DOHH2 (cell line): ENCODE results near the gene HK1.
"Not testable (repeated sequence)": the region's sequence is repeated elsewhere in the genome, so short reads cannot be mapped to it uniquely, and the experiment has no call there.

ENCODE experiments used
- H3F3A ChIP-seq: fragments of 200-600 bp; sonication (generic), shearing (Covaris generic); 2 replicates; pipeline ENCODE4 v1.6.0; 2016; ENCODE audit warnings: antibody characterized with exemption, mild to moderate bottlenecking; ENCODE audit not compliant: control insufficient read depth, insufficient read depth
- H3K27ac ChIP-seq: fragments of 200-600 bp; sonication (generic); 2 replicates; pipeline ENCODE4 v1.5.1; 2014; ENCODE audit warnings: low read depth, mild to moderate bottlenecking, low read length, moderate library complexity
- H3K27me3 ChIP-seq: fragments of 200-600 bp; sonication (generic); 2 replicates; pipeline ENCODE4 v1.6.1; 2014; ENCODE audit warnings: mild to moderate bottlenecking, low read length, mixed read lengths; ENCODE audit not compliant: control insufficient read depth
- H3K36me3 ChIP-seq: fragments of 200-600 bp; sonication (generic); 2 replicates; pipeline ENCODE4 v1.6.1; 2014; ENCODE audit warnings: mild to moderate bottlenecking, low read length, moderate library complexity, mixed read lengths; ENCODE audit not compliant: control insufficient read depth
- H3K4me1 ChIP-seq: fragments of 200-600 bp; sonication (generic); 2 replicates; pipeline ENCODE4 v1.6.1; 2014; ENCODE audit warnings: mild to moderate bottlenecking, low read length, mixed read lengths; ENCODE audit not compliant: control insufficient read depth
- H3K4me2 ChIP-seq: fragments of 200-600 bp; sonication (generic); 2 replicates; pipeline ENCODE4 v1.6.0; 2014; ENCODE audit warnings: mild to moderate bottlenecking, low read length, moderate library complexity
- H3K4me3 ChIP-seq: fragments of 200-600 bp; sonication (generic); 2 replicates; pipeline ENCODE4 v1.5.1; 2014; ENCODE audit warnings: mild to moderate bottlenecking, low read length, mixed read lengths
- H3K79me2 ChIP-seq: fragments of 200-600 bp; sonication (generic); 2 replicates; pipeline ENCODE4 v1.6.1; 2014; ENCODE audit warnings: mild to moderate bottlenecking, low read length, mixed read lengths; ENCODE audit not compliant: control insufficient read depth
- H3K9me2 ChIP-seq: fragments of 200-600 bp; sonication (generic); replicated peaks from 2 replicates; pipeline ENCODE4 v1.6.1; 2014; ENCODE audit warnings: mild to moderate bottlenecking, low read length, mixed read lengths; ENCODE audit not compliant: control insufficient read depth
- H3K9me3 ChIP-seq: fragments of 200-600 bp; sonication (generic); 2 replicates; pipeline ENCODE4 v1.6.1; 2014; ENCODE audit warnings: antibody characterized with exemption, low read length, mixed read lengths; ENCODE audit not compliant: control insufficient read depth, insufficient read depth
- H4K20me1 ChIP-seq: fragments of 200-600 bp; sonication (generic); 2 replicates; pipeline ENCODE4 v1.6.0; 2014; ENCODE audit warnings: low read depth, mild to moderate bottlenecking, antibody characterized with exemption, low read length, moderate library complexity; ENCODE audit not compliant: control insufficient read depth, insufficient read depth
- CTCF ChIP-seq: fragments of 200-600 bp; sonication (generic); IDR thresholded peaks from one replicate; pipeline ENCODE4 v1.5.1; 2014; ENCODE audit warnings: antibody characterized with exemption, mild to moderate bottlenecking, low read depth, low read length; ENCODE audit not compliant: poor library complexity, severe bottlenecking
- EZH2phosphoT487 ChIP-seq: fragments of 200-600 bp; sonication (generic); IDR thresholded peaks from 2 replicates; pipeline ENCODE4 v1.6.1; 2017; ENCODE audit warnings: borderline replicate concordance, mild to moderate bottlenecking, antibody characterized with exemption, low read length, moderate library complexity, mixed read lengths

HK1 gene

GRCh38 chr10:69327463-69328379 is 49.4 kb downstream of the HK1 start:
- Histone ChIP-seq H3K9me3 (no peaks in the 10 kb centered on the region), H3K27me3 (no peaks in the 10 kb centered on the region), H3K4me3 (peak overlapping the region; percentile 64), H3K4me2 (peak overlapping the region; percentile 74), H3K4me1 (peaks cover 30% of the 10 kb centered on the region), H3K36me3 (peaks cover 8% of the 10 kb centered on the region; the same call in 1 of the 2 replicates), H4K20me1 (no peaks in the 10 kb centered on the region), H3K79me2 (peaks cover 96% of the 10 kb centered on the region), H3K9me2 (no peaks in the 10 kb centered on the region), H3K27ac (peak overlapping the region; percentile 45), H3F3A (peaks cover 5% of the 10 kb centered on the region; the same call in 1 of the 2 replicates)
- no peak for TF ChIP-seq EZH2phosphoT487
- no peak for TF ChIP-seq CTCF

- peaks cover 8% of the 10 kb centered on the region; the same call in 1 of the 2 replicates for H3K36me3 ChIP-seq
- peaks cover 5% of the 10 kb centered on the region; the same call in 1 of the 2 replicates for H3F3A ChIP-seq
- peak overlapping the region; percentile 64 for H3K4me3 ChIP-seq
- H3K4me1 ChIP-seq: peaks cover 30% of the 10 kb centered on the region
- no peak overlapping the region for H3K27ac ChIP-seq
- no peaks in the 10 kb centered on the region for H3K27me3 ChIP-seq
- peak overlapping the region; percentile 74 for H3K4me2 ChIP-seq
- H3K9me2 ChIP-seq: no peaks in the 10 kb centered on the region
- peaks cover 96% of the 10 kb centered on the region for H3K79me2 ChIP-seq
- H3K9me3 ChIP-seq: no peaks in the 10 kb centered on the region
- TF ChIP-seq EZH2phosphoT487: no peak
- TF ChIP-seq CTCF: no peak
- no peaks in the 10 kb centered on the region for H4K20me1 ChIP-seq
Measured at GRCh38 chr10:69328380-69328735, 50.1 kb downstream of the HK1 start.

- not testable (repeated sequence) for H3K27me3 ChIP-seq, H3K36me3 ChIP-seq, H3F3A ChIP-seq, H3K9me3 ChIP-seq, H3K4me3 ChIP-seq, H3K4me2 ChIP-seq, H3K27ac ChIP-seq, H3K9me2 ChIP-seq, H4K20me1 ChIP-seq
- peaks cover 96% of the 10 kb centered on the region for H3K79me2 ChIP-seq
- peaks cover 28% of the 10 kb centered on the region for H3K4me1 ChIP-seq
Measured at GRCh38 chr10:69328888-69329287, 50.6 kb downstream of the HK1 start.

DNA sequence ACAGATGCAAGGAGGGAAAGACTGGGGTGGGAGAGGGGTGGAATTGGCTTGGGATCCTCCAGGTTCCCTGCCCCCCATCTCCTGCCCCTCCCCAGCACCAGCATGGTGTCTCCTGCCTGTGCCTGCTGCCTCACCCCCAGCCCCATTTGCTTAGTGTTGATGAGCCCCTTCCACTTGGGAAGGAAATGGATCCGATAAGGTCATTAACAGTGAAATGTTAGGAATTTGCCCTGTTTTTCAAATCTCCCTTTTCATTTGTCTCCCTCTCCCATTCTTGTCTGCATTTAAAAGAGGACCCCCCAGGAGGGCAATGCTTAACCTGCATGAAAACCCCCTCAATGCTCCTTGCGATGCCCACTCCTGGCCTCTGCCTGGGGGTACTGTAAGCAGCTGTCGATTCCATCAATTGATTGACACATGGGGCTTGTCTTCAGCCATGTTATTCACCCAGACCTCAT is 51.5 kb downstream of the HK1 start:
- Histone ChIP-seq H3K9me2 (no peaks in the 10 kb centered on the region), H3K9me3 (no peaks in the 10 kb centered on the region), H3K4me3 (no peak overlapping the region), H3K27ac (no peak overlapping the region), H3K36me3 (peaks cover 8% of the 10 kb centered on the region; the same call in 1 of the 2 replicates), H4K20me1 (no peaks in the 10 kb centered on the region), H3K27me3 (no peaks in the 10 kb centered on the region), H3F3A (0 out of 2 replicates have a peak, but pooled peaks cover 5% of the 10 kb centered on the region), H3K4me2 (no peak overlapping the region), H3K4me1 (peaks cover 31% of the 10 kb centered on the region), H3K79me2 (peaks cover 97% of the 10 kb centered on the region)
- no peak for TF ChIP-seq EZH2phosphoT487
- no peak for TF ChIP-seq CTCF
